ENCODE data around the gene VGLL2. TPM values are rescaled to one million over a fixed set of nuclear protein-coding genes. Genes with fewer than 3 reads are reported as not detected.

Gene VGLL2
- total RNA-seq, 1 experiment from 2014 or later = not detected

DNA sequence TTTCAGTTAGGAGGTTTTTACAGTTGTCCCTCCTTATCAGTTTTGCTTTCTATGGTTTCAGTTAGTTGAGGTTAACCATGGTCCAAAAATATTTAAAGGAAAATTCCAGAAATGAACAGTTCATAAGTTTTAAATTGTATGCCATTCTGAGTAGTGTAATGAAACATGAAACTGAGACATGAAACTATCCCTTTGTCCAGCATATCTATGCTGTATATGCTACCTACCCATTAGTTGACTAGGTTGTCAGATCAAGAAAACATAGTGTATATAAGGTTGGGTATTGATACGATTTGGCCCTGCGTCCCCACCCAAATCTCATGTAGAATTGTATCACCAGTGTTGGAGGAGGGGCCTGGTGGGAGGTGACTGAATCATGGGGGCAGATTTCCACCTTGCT, 39.1 kb downstream of the VGLL2 start (continued):
- TF ChIP-seq ESRRA (CRISPR knock-in tag; IDR thresholded peaks at IDR 0.05; ENCODE audit: borderline replicate concordance) (no peak), ZNF423 (CRISPR knock-in tag; IDR thresholded peaks at IDR 0.05) (no peak), SOX15 (CRISPR knock-in tag; IDR thresholded peaks at IDR 0.05) (no peak)
- TF ChIP-seq, protein P1, sequence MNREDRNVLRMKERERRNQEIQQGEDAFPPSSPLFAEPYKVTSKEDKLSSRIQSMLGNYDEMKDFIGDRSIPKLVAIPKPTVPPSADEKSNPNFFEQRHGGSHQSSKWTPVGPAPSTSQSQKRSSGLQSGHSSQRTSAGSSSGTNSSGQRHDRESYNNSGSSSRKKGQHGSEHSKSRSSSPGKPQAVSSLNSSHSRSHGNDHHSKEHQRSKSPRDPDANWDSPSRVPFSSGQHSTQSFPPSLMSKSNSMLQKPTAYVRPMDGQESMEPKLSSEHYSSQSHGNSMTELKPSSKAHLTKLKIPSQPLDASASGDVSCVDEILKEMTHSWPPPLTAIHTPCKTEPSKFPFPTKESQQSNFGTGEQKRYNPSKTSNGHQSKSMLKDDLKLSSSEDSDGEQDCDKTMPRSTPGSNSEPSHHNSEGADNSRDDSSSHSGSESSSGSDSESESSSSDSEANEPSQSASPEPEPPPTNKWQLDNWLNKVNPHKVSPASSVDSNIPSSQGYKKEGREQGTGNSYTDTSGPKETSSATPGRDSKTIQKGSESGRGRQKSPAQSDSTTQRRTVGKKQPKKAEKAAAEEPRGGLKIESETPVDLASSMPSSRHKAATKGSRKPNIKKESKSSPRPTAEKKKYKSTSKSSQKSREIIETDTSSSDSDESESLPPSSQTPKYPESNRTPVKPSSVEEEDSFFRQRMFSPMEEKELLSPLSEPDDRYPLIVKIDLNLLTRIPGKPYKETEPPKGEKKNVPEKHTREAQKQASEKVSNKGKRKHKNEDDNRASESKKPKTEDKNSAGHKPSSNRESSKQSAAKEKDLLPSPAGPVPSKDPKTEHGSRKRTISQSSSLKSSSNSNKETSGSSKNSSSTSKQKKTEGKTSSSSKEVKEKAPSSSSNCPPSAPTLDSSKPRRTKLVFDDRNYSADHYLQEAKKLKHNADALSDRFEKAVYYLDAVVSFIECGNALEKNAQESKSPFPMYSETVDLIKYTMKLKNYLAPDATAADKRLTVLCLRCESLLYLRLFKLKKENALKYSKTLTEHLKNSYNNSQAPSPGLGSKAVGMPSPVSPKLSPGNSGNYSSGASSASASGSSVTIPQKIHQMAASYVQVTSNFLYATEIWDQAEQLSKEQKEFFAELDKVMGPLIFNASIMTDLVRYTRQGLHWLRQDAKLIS (CRISPR knock-in tag; IDR thresholded peaks at IDR 0.05; ENCODE audit: borderline replicate concordance) = no peak

DNA sequence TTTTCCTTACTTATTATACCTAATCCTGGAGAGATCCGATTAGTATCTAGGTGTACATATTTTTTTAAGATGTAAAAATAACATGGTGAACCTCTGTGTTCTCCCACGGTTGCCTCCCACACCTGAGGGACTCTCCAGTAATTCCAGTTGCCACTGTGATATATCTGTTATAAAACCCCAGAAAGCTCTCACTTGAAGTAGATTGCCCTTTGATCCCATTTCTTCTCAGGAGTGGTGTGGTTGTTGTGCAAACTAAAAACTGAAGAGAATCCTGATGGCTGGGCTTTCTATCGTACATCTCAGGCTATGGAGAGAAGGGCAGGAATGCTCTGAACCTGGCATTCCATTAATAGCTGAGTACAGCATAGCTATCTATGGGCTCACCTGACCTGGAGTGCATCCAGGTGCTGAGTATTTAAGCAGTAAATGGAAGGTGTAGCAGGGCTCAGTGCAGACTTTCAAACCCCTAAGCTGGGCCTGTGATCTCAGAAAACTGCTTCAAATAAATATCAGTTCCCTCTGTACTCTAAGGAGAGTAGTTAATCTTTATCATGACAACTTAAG, 41.0 kb downstream of the VGLL2 start:
- H3K4me3 Mint-ChIP-seq = no peak overlapping the region
- ATAC-seq (peak; percentile 71), DNase-seq (ENCODE audit: low spot score) (no peak)
- CTCF ChIA-PET = interaction anchor here (1.0 kb wide), 2 partner anchors 12 to 38 kb away, joined by 5 read pairs; no protein-coding TSS in a partner anchor
- POLR2A ChIA-PET = no interaction called here
- no peak overlapping the region for H3K27ac Mint-ChIP-seq
- no peaks in the 10 kb centered on the region for H3K27me3 Mint-ChIP-seq (ENCODE audit: low read depth)
- no peaks in the 10 kb centered on the region for H3K36me3 Mint-ChIP-seq
- no peaks in the 10 kb centered on the region for H3K9me3 Mint-ChIP-seq
- 0 out of 2 replicates have a peak, but pooled peaks cover 3% of the 10 kb centered on the region for H3K4me1 Mint-ChIP-seq
- TF ChIP-seq SMAD3 (CRISPR knock-in tag; IDR thresholded peaks at IDR 0.05; ENCODE audit: borderline replicate concordance) = no peak
- TF ChIP-seq IRF2 (CRISPR knock-in tag; IDR thresholded peaks at IDR 0.05; ENCODE audit: borderline replicate concordance, low read depth) = no peak
- TF ChIP-seq, protein P2, sequence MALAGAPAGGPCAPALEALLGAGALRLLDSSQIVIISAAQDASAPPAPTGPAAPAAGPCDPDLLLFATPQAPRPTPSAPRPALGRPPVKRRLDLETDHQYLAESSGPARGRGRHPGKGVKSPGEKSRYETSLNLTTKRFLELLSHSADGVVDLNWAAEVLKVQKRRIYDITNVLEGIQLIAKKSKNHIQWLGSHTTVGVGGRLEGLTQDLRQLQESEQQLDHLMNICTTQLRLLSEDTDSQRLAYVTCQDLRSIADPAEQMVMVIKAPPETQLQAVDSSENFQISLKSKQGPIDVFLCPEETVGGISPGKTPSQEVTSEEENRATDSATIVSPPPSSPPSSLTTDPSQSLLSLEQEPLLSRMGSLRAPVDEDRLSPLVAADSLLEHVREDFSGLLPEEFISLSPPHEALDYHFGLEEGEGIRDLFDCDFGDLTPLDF (CRISPR knock-in tag; IDR thresholded peaks at IDR 0.05) = no peak
- TF ChIP-seq, protein P1 (CRISPR knock-in tag; IDR thresholded peaks at IDR 0.05; ENCODE audit: borderline replicate concordance) = no peak
- TF ChIP-seq GABPB1 (CRISPR knock-in tag; IDR thresholded peaks at IDR 0.05) = no peak
- no peak for TF ChIP-seq ESRRA (CRISPR knock-in tag; IDR thresholded peaks at IDR 0.05; ENCODE audit: borderline replicate concordance)
- TF ChIP-seq, protein P3, sequence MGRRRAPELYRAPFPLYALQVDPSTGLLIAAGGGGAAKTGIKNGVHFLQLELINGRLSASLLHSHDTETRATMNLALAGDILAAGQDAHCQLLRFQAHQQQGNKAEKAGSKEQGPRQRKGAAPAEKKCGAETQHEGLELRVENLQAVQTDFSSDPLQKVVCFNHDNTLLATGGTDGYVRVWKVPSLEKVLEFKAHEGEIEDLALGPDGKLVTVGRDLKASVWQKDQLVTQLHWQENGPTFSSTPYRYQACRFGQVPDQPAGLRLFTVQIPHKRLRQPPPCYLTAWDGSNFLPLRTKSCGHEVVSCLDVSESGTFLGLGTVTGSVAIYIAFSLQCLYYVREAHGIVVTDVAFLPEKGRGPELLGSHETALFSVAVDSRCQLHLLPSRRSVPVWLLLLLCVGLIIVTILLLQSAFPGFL (CRISPR knock-in tag; IDR thresholded peaks at IDR 0.05; ENCODE audit: borderline replicate concordance) = no peak
- TF ChIP-seq ZNF396 (CRISPR knock-in tag; IDR thresholded peaks at IDR 0.05; ENCODE audit: borderline replicate concordance) = no peak
- TF ChIP-seq ZNF423 (CRISPR knock-in tag; IDR thresholded peaks at IDR 0.05) = no peak
- no peak for TF ChIP-seq CREB1 (CRISPR knock-in tag; IDR thresholded peaks at IDR 0.05)
- TF ChIP-seq, protein P4, sequence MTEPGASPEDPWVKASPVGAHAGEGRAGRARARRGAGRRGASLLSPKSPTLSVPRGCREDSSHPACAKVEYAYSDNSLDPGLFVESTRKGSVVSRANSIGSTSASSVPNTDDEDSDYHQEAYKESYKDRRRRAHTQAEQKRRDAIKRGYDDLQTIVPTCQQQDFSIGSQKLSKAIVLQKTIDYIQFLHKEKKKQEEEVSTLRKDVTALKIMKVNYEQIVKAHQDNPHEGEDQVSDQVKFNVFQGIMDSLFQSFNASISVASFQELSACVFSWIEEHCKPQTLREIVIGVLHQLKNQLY (CRISPR knock-in tag; IDR thresholded peaks at IDR 0.05) = no peak
- TF ChIP-seq, protein P5, sequence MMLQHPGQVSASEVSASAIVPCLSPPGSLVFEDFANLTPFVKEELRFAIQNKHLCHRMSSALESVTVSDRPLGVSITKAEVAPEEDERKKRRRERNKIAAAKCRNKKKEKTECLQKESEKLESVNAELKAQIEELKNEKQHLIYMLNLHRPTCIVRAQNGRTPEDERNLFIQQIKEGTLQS (CRISPR knock-in tag; conservative IDR thresholded peaks at IDR 0.05) = no peak
- TF ChIP-seq, protein P6, sequence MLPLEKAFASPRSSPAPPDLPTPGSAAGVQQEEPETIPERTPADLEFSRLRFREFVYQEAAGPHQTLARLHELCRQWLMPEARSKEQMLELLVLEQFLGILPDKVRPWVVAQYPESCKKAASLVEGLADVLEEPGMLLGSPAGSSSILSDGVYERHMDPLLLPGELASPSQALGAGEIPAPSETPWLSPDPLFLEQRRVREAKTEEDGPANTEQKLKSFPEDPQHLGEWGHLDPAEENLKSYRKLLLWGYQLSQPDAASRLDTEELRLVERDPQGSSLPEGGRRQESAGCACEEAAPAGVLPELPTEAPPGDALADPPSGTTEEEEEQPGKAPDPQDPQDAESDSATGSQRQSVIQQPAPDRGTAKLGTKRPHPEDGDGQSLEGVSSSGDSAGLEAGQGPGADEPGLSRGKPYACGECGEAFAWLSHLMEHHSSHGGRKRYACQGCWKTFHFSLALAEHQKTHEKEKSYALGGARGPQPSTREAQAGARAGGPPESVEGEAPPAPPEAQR (CRISPR knock-in tag; IDR thresholded peaks at IDR 0.05) = no peak
- TF ChIP-seq SP1 (CRISPR knock-in tag; conservative IDR thresholded peaks at IDR 0.05) = no peak
- TF ChIP-seq CBFB (CRISPR knock-in tag; IDR thresholded peaks at IDR 0.05; ENCODE audit: low read depth) = no peak
- TF ChIP-seq, protein P7, sequence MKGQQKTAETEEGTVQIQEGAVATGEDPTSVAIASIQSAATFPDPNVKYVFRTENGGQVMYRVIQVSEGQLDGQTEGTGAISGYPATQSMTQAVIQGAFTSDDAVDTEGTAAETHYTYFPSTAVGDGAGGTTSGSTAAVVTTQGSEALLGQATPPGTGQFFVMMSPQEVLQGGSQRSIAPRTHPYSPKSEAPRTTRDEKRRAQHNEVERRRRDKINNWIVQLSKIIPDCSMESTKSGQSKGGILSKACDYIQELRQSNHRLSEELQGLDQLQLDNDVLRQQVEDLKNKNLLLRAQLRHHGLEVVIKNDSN (CRISPR knock-in tag; IDR thresholded peaks at IDR 0.05) = no peak
- TF ChIP-seq, protein P8, sequence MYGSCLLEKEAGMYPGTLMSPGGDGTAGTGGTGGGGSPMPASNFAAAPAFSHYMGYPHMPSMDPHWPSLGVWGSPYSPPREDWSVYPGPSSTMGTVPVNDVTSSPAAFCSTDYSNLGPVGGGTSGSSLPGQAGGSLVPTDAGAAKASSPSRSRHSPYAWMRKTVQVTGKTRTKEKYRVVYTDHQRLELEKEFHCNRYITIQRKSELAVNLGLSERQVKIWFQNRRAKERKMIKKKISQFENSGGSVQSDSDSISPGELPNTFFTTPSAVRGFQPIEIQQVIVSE (CRISPR knock-in tag; IDR thresholded peaks at IDR 0.05; ENCODE audit: borderline replicate concordance) = no peak
- TF ChIP-seq RORB (CRISPR knock-in tag; IDR thresholded peaks at IDR 0.05) = no peak
- TF ChIP-seq, protein P9, sequence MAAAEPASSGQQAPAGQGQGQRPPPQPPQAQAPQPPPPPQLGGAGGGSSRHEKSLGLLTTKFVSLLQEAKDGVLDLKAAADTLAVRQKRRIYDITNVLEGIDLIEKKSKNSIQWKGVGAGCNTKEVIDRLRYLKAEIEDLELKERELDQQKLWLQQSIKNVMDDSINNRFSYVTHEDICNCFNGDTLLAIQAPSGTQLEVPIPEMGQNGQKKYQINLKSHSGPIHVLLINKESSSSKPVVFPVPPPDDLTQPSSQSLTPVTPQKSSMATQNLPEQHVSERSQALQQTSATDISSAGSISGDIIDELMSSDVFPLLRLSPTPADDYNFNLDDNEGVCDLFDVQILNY (CRISPR knock-in tag; IDR thresholded peaks at IDR 0.05) = no peak

All from WTC11 (cell line).